Keratinocyte (primary cell): ENCODE measurements around the gene ENO2.

Experiments used
- EZH2 ChIP-seq: IDR thresholded peaks from one replicate; pipeline ENCODE4 v1.6.1; 2012; ENCODE audit warnings: inconsistent platforms, mild to moderate bottlenecking, low read length, moderate library complexity
- TF ChIP-seq, protein P1 (sequence below), 3 experiments: IDR thresholded peaks in 1 of 3; conservative IDR thresholded peaks in 1 of 3; optimal IDR thresholded peaks in 1 of 3; 2 replicates in 2 of 3; 3 replicates in 1 of 3; pipeline versions ENCODE3 to v1.5.1; 2011; ENCODE audit warnings: low read length in 3 of 3, mild to moderate bottlenecking in 3 of 3, moderate library complexity in 2 of 3, control low read depth in 1 of 3, inconsistent platforms in 1 of 3; ENCODE audit not compliant: insufficient read depth in 2 of 3; ENCODE audit errors: extremely low read depth in 1 of 3

DNA sequence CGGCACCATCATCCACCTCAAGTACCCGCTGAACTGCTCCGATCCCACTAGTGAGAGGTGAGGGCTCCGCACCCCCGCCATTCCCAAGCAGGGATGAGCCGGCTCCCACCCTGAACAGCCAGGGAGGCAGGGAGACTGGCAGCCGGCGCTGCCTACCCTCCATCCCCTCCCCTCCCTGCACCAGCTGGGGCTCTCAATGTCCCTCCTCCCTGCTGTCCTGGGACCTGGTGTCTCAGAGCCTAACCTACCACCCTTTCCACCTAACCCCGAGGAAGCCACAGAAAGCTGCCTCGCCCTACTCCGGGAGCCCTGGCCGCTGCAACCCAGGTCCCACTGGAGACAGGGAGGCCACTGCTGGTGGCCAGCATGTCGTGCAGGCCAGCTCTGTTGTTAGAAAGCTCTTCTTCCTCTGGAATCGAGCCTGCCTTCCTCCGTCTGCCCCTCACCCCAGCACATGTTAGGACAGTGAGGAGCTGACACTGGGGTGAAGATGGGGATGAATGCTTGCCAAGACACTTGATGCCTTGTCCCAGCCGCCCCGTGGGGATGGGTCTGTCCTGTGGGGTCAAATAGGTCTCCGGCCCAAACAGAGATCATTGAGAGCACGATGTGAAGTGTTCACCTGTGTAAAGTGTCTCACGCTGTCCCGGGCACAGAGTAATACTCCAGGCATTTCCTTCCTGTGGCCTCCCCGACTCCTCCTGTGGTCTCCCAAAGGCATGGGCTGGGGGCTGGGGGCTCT, 37.9 kb downstream of the ENO2 start:
- TF ChIP-seq, protein P1, sequence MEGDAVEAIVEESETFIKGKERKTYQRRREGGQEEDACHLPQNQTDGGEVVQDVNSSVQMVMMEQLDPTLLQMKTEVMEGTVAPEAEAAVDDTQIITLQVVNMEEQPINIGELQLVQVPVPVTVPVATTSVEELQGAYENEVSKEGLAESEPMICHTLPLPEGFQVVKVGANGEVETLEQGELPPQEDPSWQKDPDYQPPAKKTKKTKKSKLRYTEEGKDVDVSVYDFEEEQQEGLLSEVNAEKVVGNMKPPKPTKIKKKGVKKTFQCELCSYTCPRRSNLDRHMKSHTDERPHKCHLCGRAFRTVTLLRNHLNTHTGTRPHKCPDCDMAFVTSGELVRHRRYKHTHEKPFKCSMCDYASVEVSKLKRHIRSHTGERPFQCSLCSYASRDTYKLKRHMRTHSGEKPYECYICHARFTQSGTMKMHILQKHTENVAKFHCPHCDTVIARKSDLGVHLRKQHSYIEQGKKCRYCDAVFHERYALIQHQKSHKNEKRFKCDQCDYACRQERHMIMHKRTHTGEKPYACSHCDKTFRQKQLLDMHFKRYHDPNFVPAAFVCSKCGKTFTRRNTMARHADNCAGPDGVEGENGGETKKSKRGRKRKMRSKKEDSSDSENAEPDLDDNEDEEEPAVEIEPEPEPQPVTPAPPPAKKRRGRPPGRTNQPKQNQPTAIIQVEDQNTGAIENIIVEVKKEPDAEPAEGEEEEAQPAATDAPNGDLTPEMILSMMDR (optimal IDR thresholded peaks at IDR 0.05 in 1 of 3, IDR thresholded peaks at IDR 0.05 in 1 of 3, conservative IDR thresholded peaks at IDR 0.05 in 1 of 3; ENCODE audit: extremely low read depth in 1 of 3, insufficient read depth in 2 of 3, low read length in 3 of 3) = no peak
- TF ChIP-seq EZH2 = no peak
